Activated T-cell treated with anti-CD3 and anti-CD28 coated beads for 1 hour (primary cell): Measurements from ENCODE around the gene PPP2R3B.
"Not testable (repeated sequence)": the region's sequence is repeated elsewhere in the genome, so short reads cannot be mapped to it uniquely, and the experiment has no call there.

Experiments used
- DNase-seq: peaks from one replicate; pipeline ENCODE4 v3.0.0-alpha.2; 2020; ENCODE audit warnings: low read depth

The PPP2R3B gene

DNA sequence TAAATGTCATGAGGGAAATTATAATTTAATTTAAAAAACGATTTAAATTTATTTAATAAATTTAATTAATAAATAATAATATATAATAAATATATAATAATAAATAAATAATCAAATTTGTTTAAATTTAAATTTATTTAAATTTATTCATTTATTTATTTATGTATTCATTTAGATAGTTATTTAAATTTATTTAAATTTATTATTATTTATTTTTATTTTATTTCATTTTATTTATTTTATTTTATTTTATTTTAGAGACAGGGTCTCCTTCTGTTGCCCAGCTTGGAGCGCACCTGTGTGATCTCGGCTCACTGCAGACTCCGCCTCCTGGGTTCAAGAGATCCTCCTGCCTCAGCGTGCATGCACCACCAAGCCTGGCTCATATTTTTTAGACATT is 18.4 kb upstream of the PPP2R3B start:
- DNase-seq: no peak

GRCh38 chrX:404656-405055 is 17.9 kb upstream of the PPP2R3B start:
- no peak for DNase-seq

- DNase-seq: no peak
These were observed 16.1 kb upstream of the PPP2R3B start for GRCh38 chrX:402857-403256.

DNA sequence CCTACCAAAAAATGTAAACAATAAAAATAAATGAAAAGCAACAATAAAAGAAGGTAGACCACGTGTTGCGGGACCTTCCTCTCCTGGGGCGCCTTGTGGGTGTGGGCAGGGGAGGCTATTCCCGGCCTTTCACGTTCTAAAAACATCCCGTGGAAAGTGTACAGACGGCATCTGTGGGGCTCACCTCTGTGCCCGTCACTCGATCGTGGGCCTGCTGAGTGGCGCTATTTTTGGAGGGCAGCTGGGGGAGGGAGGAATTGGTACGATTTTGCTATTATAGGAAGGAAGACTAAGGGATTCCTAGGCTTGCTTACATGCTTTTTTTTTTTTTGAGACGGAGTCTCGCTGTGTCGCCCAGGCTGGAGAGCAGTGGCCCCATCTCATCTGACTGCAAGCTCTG is 13.6 kb upstream of the PPP2R3B start:
- DNase-seq: no peak

- DNase-seq: no peak
These were observed 10.9 kb upstream of the PPP2R3B start for GRCh38 chrX:397575-397974.

DNA sequence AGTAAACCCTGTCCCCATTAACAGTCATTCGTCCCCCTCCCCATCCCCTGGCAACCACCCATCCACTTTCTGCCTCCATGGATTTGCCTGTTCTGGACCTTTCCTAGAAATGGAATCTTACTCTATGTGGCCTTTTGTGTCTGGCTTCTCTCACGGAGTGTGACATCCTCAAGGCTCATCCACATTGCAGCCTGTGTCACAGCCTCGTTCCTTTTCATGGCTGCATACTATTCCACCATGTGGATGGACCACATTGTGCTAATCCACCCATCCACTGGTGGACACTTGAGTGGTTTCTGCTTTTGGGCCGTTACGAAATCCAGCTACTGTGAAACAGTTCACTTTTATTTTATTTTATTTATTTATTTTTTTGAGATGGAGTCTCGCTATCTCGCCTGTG is 8.1 kb upstream of the PPP2R3B start:
- DNase-seq: no peak

- DNase-seq: no peak
These were observed 5.8 kb upstream of the PPP2R3B start for GRCh38 chrX:392575-392846.

DNA sequence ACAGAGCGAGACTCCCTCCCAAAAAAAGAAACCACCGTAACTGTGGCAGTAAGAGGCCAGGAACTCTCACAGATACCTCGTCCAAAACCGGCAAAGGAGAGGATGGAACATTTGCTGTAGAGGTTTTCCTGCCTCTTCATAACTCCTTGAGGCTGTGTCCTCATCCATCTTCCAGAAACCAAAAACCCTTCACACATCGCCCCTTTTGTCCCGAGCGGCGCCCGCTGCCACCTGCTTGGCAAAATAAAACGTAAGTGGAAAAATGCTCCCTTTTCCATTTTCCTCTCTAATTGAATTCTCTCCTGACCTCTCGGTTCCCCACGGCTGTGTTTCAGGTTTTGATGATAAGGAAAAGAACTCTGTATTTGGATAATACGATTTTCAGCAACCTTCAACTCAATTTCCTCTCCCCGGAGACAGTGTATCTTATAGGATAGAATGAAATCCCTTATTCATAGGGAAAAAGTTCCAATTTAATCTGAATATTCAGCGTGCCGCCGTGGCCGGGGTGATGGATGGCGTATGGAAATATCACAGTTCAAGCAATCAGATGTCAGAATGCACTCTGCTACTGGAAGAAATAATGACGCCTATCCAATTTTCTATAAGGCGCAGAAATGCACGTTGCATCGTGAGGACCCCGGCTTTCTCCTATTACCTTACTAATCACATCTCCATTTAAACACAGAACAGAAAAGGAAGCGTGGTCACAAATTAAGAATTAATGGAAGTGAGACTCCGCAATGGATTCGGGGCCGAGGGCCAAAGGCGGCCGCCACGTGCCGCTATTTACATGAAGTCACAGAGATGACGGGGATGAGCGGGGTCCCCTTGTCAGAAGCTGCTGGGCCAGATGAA is 5.2 kb upstream of the PPP2R3B start:
- DNase-seq: no peak

- no peak for DNase-seq
These were observed 3.8 kb upstream of the PPP2R3B start for GRCh38 chrX:390459-390858.

DNA sequence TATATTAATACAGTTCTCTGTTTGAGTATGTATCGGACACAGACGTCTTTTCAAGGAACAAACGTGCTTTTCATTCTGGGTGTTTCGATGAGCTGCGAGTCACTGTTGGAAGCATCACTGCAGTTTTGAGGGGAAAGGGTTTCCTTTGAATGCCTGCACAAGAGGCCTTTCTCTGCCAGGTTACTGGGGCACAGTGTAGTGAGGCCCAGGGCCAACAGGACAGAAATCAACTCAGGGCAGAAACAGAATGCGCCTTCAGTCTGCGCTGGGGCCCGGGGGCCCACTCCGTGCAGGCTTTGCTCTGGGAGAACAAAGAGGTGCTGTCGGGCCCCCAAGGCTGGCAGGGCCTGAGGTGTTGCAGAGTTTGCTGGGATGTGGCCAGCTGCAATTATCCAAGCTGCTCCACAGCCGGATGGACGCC is 2.3 kb upstream of the PPP2R3B start:
- no peak for DNase-seq

- DNase-seq: no peak
These were observed 1.0 kb upstream of the PPP2R3B start for GRCh38 chrX:387729-388128.

DNA sequence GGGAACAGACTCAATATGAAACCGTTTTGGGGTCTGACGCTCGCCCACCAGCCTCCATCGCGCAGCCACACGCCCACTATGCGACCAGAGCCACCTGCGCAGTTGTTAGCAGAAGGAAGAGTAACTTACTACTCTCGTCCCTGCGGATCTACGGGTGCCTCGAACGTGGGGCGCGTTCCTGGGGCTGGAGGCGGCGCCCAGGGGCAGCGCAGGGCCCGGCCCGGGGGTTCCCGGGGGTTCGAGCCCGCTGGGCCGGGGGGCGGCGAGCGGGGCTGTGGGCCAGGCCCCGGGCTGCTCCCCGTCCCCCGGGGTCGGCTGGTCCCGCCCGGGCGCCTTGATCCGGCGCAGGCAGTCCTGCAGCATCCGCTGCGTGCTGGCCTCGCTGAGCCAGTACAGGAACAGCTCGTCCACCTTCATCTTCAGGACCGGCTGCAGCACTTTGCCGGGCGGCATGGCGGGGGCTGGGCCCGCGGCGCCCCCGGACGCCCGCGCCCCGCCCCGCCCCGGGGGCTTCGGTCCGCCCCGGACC is 404 bp downstream of the PPP2R3B start:
- no peak for DNase-seq

- not testable (repeated sequence) for DNase-seq
These were observed 971 bp downstream of the PPP2R3B start for GRCh38 chrX:385736-386135.

GRCh38 chrX:384861-385260 is 1.8 kb downstream of the PPP2R3B start:
- no peak for DNase-seq

DNA sequence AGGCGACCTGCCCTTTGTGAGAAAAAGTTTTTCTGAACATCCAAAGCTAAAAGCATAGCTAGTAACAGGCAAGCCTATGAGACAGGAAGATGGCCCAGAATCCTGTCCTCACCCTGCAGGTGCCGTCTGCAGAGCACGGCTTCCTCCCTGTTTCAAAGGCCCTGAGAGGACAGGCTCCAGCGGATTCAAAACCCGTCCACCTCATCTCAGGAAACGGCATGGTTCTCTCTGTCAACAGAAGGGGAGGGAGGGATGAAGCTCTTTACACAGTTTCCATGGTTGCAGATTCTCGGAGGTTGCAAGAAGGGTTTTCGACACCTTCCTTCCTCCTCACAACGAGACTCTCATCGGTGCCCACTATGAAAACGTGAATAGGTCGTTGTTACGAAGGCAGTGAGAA is 8.3 kb downstream of the PPP2R3B start:
- no peak for DNase-seq

- not testable (repeated sequence) for DNase-seq
These were observed 10.5 kb downstream of the PPP2R3B start for GRCh38 chrX:376206-376605.

- DNase-seq: no peak
These were observed 11.3 kb downstream of the PPP2R3B start for GRCh38 chrX:375181-376036.

DNA sequence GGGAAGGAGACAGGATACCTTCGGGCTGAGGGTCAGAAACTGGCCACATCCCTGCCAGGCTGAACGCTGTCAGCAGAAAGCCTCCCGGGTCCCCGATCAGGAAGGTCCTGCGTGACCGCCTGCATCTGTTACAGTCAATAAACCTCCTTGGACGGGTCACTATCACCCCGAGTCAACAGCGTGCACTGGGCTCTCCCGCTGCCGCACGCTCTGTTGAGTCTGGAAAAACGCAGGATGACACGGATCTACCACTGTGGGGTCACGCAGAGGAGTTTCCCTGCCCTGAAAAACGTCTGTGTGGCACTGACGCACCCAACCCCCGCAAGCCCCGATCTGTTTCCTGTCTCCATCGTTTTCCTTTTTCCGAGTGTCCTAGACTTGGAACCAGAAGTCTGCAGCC is 12.1 kb downstream of the PPP2R3B start:
- DNase-seq: no peak

DNA sequence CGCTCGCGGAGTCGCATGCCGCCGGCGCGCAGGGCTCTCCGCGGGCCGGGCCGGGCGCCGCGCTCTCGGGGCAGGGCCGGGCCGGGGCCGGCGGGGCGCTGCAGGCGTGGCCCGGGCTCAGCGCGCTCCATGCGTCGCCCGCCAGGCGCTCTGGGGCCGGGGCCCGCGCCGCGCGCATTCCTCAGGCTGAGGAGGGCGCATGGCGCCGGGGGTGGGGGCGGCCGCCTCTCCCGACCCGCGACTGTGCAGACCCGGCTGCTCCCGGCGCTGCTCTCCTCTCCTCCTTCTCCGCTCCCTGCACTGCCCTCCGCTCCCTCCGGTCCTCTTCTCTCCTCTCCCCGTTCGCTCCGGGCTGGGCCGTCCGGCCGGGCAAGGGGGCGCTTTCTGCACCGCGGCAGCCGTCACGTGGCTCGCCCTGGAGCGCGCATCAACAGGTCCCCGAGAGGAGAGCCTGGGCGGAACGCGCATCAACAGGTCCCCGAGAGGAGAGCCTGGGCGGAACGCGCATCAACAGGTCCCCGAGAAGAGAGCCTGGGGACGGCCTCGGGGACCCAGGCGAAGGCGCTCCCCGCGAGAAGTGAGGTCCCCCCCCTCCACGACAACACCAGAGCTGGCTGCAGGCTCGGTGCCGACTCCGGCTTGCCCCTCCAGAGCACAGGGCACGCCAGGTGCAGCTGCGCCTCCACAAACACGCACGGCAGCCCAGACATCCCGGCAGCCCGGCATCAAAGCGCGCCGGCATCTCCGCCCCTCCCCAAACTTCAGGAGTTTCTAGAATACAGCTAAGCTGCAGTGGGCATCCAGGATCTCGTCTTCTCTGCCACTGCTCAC is 12.9 kb downstream of the PPP2R3B start:
- no peak for DNase-seq

GRCh38 chrX:372856-373640 is 13.7 kb downstream of the PPP2R3B start:
- no peak for DNase-seq

GRCh38 chrX:371907-372306 is 14.8 kb downstream of the PPP2R3B start:
- no peak for DNase-seq
